GM21737 (cell line): ENCODE measurements around the gene ITPKB.
"Not testable (repeated sequence)": the region's sequence is repeated elsewhere in the genome, so short reads cannot be mapped to it uniquely, and the experiment has no call there.

Experiments used
- ATAC-seq: cut with Tn5 transposase; IDR thresholded peaks from one replicate; pipeline ENCODE4 v1.9.1; 2021; ENCODE audit warnings: mild to moderate bottlenecking, moderate library complexity; ENCODE audit not compliant: unreplicated experiment

Gene ITPKB

DNA sequence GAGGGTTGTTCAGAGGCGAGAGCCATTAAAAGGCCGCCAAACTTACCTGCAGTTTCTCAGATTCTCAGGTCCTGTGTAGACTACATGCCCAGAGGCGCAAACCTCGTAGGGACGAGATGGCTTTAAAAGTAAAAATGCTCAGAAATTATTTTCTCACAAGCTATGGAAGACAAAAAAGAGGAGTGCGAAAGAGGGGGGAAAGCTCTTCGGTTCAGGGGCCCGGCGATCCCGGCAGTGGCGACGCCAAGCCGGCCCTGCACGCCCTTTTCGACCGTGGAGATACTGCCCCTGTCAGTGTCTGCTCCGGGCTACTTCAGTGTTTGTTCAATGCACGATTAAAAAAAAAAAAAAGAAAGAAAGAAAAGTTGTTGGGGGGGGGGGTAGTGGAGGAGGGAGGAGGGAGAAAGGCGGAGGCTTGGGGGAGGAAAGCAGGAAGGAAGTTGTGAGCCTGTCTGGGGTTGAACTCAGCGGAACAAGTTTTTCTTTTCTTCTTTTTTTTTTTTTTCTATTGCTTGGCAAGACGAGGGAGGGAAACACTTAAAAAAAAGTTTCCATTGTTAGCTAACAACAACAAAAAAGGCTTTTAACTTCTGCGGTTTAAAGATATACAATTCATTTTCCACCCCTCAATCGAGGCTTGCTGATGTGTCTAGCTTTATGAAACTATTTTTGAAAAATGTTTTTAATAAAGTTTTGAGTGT is at the start of gene ITPKB:
TSS of gene ITPKB (minus strand) at position 288 of the 701 bp plus-strand sequence. CDS start 1,824 bp downstream, outside the sequence.
- ATAC-seq = no peak

DNA sequence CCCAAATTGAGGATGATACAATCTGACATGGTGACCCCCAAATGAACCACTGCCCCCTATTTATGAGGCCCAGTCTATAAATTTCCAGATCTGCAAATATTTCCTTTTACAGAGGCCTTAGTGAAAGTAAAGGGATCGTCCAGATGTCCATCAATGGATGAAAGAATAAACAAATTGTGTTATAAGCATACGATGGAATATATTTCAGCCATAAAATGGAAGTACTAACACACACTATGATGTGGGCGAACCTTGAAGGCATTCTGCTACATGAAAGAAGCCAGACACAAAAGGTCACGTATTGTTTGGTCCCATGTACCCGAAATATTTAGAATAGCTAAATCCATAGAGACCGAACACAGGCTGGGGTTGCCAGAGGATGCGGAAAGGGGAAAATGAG is 48.6 kb upstream of the ITPKB start:
- ATAC-seq = no peak

DNA sequence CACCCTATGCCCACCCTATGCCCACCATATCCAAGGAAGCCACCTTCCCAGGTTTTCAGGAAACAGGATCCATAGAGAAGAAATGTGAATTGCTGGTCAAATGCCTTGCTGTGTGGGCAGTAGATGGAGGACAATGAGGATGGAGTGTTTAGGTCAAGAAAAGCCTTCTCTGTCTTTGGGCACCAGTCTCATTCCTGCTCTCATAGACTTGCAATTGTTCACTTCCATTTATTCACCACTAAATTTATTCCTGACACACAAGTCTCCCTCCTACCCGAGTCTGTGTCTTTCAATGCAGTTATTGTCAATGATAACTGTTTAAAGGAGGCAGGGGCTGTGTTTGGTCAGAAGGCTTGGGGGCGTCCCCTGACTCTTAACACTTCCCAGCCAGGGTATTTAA is 48.0 kb upstream of the ITPKB start:
- no peak for ATAC-seq

DNA sequence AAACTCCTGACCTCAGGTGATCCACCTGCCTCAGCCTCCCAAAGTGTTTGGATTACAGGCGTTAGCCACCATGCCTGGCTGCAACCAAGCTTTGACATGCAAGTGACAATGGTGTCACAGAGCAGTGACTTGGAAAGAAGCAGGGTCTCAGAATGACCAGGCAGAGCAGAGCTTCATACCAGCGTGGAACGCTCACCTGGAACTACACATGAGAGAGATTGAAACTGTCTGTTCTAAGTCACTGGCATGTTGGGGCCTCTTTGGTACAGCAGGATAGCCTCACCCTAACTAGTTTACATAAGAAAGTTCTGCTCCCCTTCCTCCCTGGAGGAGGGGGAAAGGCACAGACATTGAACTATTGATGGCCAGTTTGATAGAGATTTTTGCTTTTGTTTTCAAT is 47.5 kb upstream of the ITPKB start:
- ATAC-seq = peak; percentile 85

DNA sequence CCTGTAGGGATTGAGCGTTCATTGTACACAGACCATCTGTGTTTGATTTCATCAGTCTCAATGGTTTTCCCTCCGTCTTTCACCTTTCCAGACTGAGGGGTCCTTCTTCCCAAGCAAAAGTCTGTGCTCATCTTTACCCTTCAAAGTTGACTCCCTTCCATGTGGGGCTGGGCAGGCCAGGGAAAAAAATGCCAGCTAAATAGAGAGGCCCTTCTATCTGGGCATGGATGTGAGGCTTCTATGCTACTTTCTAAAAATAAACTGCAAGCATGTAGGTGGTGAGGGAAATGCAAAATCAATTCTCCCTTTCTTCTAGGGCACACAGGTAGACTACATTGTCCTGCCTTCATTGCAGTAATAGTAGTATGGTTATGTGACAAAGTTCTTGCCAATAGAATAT is 46.7 kb upstream of the ITPKB start:
- ATAC-seq = no peak

DNA sequence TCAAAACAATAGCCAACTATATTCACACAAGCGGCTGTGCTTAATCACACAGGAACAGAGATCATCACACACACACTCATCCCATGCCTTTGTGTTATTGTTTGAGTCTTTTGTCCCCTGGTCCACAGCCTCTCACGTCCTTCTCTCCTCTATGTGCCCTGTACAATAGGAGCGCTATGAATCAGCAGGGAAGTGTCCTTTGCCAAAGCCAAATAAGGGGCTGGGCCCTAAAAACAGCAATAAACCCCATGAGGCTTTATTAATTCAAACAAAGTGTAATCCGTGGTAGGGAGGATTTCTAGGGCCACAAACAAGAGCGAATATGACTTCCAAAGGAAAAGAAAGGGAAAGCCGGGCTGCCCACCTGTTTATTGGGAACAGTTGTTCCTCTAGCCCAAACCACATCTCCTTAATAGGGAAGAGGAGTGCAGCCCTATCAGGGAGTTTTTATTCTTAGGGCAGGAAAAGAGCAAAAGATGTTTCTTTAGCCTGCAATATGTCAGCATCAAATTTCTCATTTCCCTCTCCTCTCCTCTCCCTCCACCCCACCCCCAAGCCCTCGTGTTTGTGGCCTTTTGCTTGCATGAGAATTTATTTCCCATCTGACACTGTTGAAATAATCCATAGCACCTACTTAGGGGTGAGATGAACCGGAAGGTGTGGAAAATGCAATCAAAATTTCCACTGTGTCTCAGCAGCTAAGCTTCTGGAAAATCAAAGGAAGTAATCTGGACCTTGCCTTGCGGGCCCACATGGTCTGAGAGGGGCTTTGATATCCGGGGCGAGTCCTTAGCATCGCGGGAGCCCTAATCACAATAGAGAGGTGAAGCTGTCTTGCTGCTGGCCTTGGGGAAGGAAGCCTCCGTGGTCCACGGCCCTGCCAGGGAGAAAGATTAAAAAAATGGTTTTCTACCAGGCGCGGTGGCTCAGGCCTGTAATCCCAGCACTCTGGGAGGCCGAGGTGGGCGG is 45.3 kb upstream of the ITPKB start:
- ATAC-seq = no peak

DNA sequence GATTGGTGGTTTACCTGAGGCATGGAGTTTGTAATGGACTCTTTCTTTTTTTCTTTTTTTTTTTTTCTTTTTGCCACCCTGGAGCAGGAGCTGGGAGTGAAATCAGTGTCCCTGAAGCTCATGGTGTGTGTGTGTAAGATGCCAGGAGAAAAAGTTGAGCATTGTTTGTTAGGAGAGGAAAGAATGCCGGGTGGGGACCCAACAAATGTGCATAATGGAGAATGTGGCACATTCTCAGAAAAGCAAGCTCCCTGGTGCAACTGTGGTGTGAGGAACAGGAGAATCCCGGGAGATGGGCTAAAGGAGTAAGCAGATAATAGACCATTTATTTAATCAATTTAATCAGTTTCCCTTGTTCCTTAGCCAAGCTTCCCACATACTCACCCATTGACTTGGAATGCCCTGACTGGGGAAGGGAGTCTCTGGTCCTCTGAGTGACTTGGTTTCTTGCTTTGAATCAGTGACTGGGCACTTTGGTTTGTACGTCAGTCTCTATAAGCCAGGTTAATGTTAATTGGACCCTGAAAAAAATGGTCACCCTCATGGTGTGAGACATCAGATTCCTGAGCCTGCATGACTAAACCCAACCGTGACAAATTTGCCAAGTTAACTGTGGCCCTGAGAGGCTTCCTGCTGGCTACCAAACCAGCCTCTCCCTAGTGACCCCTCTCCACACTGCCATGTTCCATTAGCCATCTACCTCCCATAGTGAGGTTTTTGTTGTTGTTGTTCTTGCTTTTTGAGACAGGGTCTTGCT is 43.9 kb upstream of the ITPKB start:
- ATAC-seq = no peak

DNA sequence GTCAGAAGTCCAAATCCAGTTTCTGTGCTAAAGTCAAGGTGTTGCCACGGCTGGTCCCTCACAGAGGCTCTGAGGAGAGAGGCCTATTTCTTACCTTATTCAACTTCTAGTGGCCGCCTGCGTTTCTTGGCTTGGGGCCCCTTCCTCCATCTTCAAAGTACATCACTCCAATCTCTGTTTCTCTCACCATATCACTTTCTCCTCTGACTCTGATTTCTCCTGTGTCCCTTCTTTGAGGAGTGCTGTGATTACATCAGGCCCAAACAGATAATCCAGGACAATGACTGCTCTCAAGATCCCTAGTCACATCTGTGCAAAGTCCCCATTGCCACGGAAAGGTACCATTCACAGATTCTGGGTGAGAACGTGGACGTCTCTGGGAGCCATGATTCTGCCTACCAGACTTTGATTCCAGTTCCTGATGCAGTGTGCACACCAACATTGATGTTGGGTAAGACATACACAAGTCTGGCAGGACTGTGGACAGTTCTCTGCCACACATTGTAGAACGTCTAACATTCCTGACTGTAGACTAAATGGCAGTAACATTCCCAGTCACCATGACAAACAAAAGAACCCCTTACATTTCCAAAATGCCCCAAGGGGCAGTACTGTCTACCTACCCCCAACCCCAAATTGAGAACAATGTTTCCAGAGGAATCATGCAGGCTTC is 43.0 kb upstream of the ITPKB start:
- ATAC-seq = no peak

DNA sequence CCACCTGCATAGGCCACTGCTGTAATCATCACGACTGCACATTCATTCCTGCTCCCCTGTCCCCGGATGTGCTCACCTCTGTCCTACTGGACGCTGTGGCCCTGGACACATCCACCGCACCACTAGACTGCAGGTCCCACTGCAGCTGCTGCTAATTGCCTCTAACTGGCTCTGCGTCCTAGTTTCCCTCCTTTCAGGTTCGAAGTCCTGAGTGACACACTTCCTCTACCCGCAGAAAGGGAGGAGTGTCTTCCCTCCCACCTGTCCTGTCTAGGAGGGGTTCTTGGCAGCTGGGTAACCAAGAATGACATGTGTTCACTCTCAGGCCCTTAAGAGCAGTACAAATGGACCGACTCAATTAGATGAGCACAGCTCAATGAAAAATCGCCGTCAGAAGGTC is 40.5 kb upstream of the ITPKB start:
- ATAC-seq = no peak

DNA sequence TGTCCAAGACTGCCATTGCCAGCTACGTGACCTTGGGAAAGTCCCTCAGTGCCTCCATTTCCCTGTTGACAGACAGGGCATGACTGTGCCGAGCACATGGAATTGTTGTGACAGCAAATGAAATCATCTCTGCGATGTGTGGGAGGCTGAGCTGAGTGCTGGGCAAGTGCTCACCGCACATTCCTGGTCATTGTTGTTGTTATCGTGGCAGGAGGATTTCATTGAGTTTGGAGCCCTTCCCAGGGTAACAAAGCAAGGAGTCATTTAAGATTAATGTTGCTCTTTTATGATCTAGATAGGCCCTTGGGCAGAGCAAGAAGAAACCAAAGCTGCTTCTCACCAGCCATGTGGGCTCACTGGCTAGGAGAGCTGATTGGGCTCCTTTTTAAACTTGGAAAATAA is 39.6 kb upstream of the ITPKB start:
- ATAC-seq = no peak

DNA sequence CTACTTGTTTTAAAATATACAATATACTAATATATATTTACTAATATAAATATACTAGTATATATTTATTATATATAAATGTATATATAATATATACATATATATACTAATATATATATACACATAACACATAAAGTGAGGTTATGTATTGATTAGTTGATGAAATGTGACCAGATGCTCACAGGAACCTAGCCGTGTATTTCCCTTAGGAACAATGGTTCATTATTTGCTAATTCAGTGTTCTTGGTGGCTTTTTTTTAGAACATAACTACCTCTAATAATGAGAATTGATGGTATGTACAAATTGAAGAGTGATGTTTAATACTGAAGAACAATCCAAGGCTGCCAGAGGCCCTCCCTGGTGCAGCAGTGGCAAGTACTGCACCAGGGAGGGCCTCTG is 37.9 kb upstream of the ITPKB start:
- no peak for ATAC-seq

DNA sequence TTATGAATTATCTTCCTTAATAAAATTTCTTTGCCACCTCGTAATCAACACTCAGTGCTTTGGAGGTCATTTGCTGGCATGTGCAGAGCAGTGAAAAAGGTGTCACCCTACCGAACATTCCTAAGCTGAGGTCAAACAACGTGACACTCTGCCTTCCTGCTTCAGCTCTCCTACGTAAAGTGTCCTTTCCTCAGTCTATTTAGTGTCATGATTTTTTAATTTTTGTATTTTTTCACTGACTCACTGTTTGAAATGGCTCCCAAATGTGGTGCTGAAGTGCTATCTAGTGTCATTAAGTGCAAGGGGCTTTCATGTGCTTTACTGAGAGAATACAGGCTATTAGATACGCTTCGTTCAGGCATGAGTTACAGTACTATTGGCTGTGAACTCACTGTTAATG is 37.0 kb upstream of the ITPKB start:
- ATAC-seq = no peak

DNA sequence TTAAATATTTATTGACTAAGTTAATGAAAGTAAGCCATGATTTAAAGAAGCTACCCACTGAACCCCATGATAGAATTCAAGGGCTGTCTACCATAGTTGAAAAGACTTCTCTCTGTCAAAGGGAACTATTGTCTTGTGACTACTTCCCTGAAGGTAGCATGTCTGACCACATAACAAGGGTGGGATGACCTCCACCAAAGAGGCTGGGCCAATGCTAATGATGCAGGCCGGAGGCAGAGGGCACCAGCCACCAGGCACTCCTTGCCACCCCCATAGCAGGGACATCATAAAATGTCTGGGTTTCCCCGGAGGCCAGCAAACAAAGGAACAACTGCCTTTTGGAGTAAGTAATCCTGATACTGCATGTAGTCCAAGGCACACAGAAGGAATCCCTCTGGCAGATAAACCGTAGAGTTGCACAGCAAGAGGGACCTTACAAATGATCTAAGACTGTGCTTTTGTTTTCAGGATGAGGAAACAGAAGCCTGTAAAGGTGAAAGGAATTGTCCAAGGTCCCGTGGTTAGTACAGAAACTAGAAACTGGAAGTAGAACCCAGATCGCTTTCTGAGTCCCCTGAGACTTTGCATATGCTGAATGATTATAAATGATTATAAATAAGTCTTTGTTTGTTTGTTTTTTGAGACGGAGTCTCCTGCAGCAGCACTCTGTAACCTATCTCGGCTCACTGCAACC is 33.5 kb upstream of the ITPKB start:
- peak; percentile 67 for ATAC-seq

DNA sequence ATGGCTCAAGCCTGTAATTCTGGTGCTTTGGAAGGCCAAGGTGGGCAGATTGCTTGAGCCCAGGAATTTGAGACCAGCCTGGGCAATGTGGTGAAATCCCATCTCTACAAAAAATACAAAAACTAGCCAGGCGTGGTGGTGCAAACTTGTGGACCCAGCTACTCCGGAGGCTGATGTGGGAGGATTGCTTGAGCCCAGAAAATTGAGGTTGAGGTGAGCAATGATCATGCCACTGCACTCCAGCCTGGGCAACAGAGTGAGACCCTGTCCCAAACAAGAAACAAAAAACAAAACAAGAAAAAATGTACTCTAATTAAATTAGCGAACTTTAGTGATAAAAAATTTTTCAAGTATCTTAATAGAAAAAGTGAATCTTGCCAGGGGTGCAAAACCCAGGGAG is 28.1 kb upstream of the ITPKB start:
- not testable (repeated sequence) for ATAC-seq

DNA sequence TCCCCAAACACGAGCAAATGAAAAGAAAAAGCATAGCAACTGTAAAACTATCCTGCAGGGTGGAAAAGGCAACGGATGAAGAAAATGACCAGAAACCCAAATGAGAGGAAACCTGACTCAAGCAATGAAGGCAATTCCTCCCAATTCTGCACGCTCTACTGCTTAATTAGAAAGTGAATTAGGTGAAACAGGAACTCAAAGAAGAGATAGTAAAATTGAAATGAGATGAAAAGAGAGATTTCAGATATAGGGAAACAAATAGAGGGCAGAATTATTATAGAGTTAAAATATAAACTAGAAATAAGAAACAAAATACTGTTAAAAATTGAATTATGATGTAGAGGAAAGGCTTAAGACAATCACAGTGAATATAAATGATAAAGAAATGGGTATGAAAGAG is 27.5 kb upstream of the ITPKB start:
- ATAC-seq = no peak

DNA sequence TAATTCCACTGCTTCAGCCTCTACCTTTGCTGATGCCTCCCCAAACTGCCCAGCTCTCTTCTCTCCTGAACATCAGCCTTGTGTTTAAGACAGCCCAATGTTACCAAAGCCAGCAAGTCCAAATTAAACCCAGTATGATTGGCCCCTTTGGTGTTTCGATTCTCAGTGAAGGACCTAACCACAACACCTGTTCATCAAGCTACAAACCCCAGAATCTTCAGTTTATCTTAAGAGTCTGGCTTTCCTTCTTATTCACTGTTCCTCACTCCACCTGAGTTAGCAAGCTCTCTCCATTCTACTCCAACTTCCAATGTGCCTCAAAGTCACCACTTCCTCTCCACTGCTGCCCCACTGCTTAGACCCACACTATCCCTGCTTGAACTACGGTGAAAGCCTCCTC is 25.5 kb upstream of the ITPKB start:
- ATAC-seq = no peak

DNA sequence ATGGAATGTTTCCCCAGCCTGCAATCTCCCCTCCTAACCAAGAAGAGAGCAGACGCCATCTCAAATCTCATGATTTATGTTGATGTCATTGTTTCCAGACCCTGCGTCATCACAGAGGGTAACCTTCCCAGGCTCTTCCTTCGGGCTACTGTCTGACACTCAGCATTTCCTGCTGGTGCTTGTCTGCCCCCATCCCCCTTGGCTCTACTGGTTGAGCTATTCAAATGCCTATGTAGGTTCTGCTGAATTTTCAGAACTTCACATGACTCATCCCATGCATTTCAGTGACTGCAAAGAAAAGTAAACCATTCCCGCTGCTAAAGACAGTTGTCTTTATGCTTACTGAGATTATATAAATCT is 24.8 kb upstream of the ITPKB start:
- no peak for ATAC-seq

DNA sequence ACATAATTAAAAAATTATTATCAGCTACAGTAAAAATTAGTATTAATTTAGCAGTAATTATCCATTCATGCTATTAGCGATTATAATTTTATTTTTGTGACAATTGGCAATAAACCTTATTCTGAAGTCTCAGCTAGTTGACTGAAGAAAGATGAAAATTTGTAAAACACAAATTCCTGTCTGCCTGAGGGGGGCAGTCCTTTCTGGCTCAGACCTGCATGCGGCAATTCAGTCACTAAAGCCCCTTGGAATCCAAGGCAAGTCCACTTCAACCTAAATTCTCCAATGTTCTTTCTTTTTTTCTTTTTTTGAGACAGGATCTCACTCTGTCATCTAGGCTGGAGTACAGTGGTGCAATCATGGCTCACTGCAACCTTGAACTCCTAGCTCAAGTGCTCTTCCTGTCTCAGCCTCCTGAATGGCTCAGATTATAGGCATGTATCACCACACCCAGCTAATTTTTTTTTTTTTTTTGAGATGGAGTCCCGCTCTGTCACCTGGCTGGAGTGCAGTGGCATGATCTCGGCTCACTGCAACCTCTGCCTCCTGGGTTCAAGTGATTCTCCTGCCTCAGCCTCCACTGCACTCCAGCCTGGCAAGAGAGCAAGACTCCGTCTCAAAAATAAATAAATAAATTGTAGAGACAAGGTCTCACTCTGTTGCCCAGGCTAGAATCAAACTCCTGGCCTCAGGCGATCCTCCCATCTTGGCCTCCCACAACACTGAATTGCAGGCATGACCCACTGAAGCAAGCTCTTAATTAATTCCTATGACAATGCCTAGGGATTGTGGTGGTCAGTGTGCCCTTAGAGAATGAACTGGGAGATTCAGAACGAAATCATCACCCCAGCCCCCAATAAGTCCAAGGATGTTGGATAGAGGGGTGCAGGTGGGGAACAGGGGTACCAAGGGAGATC is 24.2 kb upstream of the ITPKB start:
- no peak for ATAC-seq

DNA sequence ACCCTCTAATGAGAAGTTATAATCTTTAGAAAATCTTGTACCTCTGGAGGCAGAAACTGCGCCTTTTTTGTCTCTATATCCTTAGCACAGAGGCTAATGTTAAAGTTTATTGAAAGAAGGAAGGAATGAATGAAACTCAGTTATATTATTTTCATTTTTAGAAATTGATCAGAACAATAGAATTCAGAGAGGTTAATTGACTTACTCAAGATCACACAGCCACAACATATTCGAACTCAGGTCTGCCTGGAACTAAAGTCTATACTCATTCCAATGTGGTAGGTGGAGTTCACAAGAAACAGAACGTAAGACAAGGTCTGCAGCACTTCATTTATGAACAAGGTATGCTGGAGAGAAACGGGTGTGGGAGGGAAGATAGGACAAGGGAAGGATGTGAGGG is 23.0 kb upstream of the ITPKB start:
- no peak for ATAC-seq
